ENCODE results near the gene MRE11. TPM values are rescaled to one million over a fixed set of nuclear protein-coding genes. Genes with fewer than 3 reads are reported as not detected.

Gene MRE11
- total RNA-seq, 6 experiments from 2014 or later = 12.2 to 17.2 (median 15.7) TPM

DNA sequence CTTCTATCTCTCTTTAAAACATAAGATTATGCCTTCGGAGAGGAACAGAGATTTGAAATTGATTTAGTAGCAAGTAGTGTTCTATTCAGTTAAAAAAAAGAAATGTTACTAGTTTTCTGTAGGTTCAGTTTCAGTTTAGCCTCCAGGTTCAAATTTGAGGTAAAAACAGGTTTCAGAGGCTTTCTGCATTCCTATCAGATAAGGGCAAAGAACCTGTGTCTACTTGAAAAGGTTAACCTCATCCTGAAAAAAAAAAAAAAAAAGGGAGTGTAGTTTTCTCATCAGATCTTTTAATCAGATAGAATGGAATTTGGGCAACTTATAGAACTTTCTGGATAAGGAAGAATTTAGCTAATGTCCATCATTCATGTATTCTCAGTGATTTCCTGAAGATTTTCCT, 30.7 kb upstream of the MRE11 start:
- H3K27ac Mint-ChIP-seq = no peak overlapping the region
- no peaks in the 10 kb centered on the region for H3K36me3 Mint-ChIP-seq (ENCODE audit: low read depth)
- peaks cover 14% of the 10 kb centered on the region for H3K4me1 Mint-ChIP-seq (ENCODE audit: low read depth)
- no peak for DNase-seq
- TF ChIP-seq, protein P1, sequence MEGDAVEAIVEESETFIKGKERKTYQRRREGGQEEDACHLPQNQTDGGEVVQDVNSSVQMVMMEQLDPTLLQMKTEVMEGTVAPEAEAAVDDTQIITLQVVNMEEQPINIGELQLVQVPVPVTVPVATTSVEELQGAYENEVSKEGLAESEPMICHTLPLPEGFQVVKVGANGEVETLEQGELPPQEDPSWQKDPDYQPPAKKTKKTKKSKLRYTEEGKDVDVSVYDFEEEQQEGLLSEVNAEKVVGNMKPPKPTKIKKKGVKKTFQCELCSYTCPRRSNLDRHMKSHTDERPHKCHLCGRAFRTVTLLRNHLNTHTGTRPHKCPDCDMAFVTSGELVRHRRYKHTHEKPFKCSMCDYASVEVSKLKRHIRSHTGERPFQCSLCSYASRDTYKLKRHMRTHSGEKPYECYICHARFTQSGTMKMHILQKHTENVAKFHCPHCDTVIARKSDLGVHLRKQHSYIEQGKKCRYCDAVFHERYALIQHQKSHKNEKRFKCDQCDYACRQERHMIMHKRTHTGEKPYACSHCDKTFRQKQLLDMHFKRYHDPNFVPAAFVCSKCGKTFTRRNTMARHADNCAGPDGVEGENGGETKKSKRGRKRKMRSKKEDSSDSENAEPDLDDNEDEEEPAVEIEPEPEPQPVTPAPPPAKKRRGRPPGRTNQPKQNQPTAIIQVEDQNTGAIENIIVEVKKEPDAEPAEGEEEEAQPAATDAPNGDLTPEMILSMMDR (IDR thresholded peaks at IDR 0.05) = no peak
- H3K27me3 Mint-ChIP-seq (ENCODE audit: insufficient read depth) = peaks cover 8% of the 10 kb centered on the region
- no peak overlapping the region for H3K4me3 Mint-ChIP-seq
- H3K9me3 Mint-ChIP-seq = no peaks in the 10 kb centered on the region

GRCh38 chr11:94521684-94522083, 28.0 kb upstream of the MRE11 start:
- Mint-ChIP-seq H3K27me3 (ENCODE audit: insufficient read depth) (peaks cover 8% of the 10 kb centered on the region), H3K36me3 (ENCODE audit: low read depth) (no peaks in the 10 kb centered on the region), H3K4me3 (no peak overlapping the region), H3K27ac (no peak overlapping the region), H3K4me1 (ENCODE audit: low read depth) (peaks cover 10% of the 10 kb centered on the region), H3K9me3 (no peaks in the 10 kb centered on the region)
- TF ChIP-seq, protein P1 (IDR thresholded peaks at IDR 0.05) = peak; percentile 77
- DNase-seq = peak; percentile 32

DNA sequence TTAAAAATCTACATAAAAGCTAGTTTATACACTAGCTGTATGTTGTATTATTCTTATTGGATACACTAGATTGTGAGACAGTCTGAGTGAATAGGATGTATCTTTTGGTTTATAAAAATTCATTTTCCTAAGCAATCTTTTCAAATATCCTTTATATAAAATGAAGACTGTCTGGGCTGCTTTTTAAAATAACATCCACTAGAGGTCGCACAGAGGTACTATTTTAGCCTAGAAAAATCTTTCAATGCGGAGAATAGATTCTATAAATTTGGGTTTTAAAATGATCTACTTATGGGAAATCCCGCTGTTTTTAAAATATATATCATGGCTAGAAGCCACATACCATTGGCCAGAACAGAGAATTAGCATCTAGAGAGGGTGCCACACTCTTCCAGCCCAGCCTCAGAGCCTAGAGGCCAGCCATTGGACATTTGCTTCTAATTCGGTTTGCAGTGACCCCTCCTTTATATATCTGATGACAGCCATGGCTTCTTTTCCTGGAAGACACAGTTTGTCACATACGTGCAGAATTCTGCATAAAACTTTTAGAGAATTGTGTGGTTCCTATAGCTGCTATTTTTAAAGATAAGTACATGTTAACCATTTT, 25.9 kb upstream of the MRE11 start:
- H3K36me3 Mint-ChIP-seq (ENCODE audit: low read depth) = no peaks in the 10 kb centered on the region
- no peaks in the 10 kb centered on the region for H3K4me1 Mint-ChIP-seq (ENCODE audit: low read depth)
- peaks cover 20% of the 10 kb centered on the region for H3K27me3 Mint-ChIP-seq (ENCODE audit: insufficient read depth)
- peak; percentile 25 for DNase-seq
- TF ChIP-seq, protein P1 (IDR thresholded peaks at IDR 0.05) = peak; percentile 89
- H3K9me3 Mint-ChIP-seq = no peaks in the 10 kb centered on the region
- H3K4me3 Mint-ChIP-seq = no peak overlapping the region
- H3K27ac Mint-ChIP-seq = no peak overlapping the region

DNA sequence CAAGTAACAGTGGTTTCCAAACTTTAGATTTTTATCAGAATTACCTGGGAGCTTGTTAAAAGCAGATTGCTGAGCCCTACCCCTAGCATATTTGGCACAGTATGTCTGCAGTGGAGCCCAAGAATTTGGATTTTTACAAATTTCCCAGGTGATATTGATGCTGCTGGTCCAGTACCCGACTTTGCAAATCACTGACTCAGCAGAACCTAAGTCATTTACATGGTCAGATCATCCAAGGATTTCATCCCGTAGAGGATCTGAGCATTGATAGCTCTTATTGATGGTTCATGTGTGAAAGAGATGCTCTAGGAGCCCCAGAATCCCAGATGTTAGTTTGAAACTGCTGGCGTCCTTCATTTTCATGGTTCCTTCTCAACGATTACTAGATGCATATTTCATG, 24.7 kb upstream of the MRE11 start:
- TF ChIP-seq, protein P1 (IDR thresholded peaks at IDR 0.05) = no peak
- no peaks in the 10 kb centered on the region for H3K36me3 Mint-ChIP-seq (ENCODE audit: low read depth)
- H3K4me3 Mint-ChIP-seq = no peak overlapping the region
- H3K9me3 Mint-ChIP-seq = no peaks in the 10 kb centered on the region
- peaks cover 1% of the 10 kb centered on the region for H3K4me1 Mint-ChIP-seq (ENCODE audit: low read depth)
- H3K27me3 Mint-ChIP-seq (ENCODE audit: insufficient read depth) = peaks cover 16% of the 10 kb centered on the region
- no peak overlapping the region for H3K27ac Mint-ChIP-seq
- DNase-seq = no peak

DNA sequence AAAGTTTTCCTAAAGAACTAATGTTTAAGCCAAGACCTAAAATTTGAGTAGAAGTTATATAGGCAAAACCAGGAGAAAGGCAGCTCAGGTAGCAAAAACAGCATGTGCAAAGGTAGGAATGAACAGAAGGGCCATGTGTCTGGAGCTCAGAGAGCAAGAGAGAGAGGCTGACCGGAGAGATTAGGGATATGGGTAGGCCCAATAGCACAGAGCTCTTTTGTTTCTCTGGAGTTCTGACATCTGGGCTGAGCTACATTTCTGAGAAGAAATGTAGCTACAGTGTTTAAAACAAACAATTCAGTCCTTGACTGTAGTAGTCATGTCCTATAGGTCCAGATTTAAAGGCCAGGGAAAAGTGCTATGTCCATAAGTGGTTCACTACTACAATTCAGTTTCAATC, 23.1 kb upstream of the MRE11 start:
- peaks cover 17% of the 10 kb centered on the region for H3K4me1 Mint-ChIP-seq (ENCODE audit: low read depth)
- H3K27me3 Mint-ChIP-seq (ENCODE audit: insufficient read depth) = peaks cover 20% of the 10 kb centered on the region
- H3K36me3 Mint-ChIP-seq (ENCODE audit: low read depth) = no peaks in the 10 kb centered on the region
- DNase-seq = no peak
- TF ChIP-seq, protein P1 (IDR thresholded peaks at IDR 0.05) = no peak
- no peaks in the 10 kb centered on the region for H3K9me3 Mint-ChIP-seq
- no peak overlapping the region for H3K27ac Mint-ChIP-seq
- no peak overlapping the region for H3K4me3 Mint-ChIP-seq
